Measurements from ENCODE around the gene FCN2.

- TF ChIP-seq CTCF (IDR thresholded peaks at IDR 0.05; ENCODE audit: low read depth, low read length, missing input control) = no peak
- TF ChIP-seq, protein P1, sequence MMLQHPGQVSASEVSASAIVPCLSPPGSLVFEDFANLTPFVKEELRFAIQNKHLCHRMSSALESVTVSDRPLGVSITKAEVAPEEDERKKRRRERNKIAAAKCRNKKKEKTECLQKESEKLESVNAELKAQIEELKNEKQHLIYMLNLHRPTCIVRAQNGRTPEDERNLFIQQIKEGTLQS (IDR thresholded peaks at IDR 0.05) = no peak
- TF ChIP-seq JUND (IDR thresholded peaks at IDR 0.05) = no peak
Measured at GRCh38 chr9:134891713-134892112, 11.1 kb downstream of the FCN2 start.

Measured in liver (tissue), 3 donors.